GM21529 (cell line): ENCODE measurements around the gene TCF4.

ENCODE experiments used
- ATAC-seq: cut with Tn5 transposase; IDR thresholded peaks from one replicate; pipeline ENCODE4 v1.9.1; 2021; ENCODE audit not compliant: unreplicated experiment

Gene TCF4

DNA sequence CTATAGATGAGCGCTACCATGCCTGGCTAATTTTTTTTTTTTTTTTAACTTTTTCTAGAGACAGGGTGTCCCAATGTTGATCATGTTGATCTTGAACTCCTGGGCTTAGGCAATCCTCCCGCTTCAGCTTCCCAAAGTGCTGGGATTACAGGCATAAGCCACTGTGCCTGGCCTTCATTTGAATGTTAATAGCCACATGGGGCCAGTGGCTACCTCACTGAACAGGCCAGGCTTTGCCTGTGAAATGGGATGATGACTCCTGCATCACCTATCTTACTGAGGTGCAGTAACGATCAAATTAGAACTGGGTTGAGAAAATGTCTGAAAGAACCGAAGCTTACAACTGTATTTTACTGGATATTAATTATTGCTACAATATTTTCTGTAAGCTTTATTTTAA, 278.7 kb downstream of the TCF4 start:
- ATAC-seq, result no peak

- peak; percentile 54 for ATAC-seq
These were observed 280.5 kb downstream of the TCF4 start for GRCh38 chr18:55307505-55307904.

- ATAC-seq, result no peak
These were observed 281.5 kb downstream of the TCF4 start for GRCh38 chr18:55306359-55307024.

DNA sequence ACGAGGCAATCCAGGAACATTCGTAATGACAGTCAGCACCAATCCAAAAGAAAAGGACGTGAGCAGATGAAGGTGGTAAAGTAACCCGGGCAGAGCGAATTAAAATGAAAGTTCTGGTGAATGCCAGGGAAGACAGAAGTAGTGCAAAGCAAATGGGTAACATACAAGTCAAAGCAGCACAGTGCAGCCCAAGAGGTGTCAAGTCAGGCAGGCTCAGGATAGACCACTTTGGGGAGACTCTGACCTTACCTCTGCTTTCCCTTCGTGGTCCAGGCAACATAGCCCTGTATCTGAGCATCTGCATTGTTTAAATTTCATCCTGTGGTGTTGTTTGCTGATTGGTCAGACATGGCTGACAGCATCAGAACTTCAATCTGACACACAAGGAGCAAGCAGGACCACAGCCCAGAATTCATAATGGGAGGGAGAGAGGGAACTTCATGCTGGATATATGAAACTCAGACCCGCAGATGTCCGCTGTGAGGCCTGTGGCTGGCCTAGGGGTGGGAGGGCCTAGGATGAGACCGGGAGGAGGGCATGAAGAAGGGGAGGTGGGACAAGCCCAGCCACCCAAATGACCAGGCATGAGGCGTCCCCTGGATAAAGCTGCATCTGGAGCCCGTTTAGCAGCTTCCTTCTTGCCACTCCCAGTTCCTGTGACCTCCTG, 285.7 kb downstream of the TCF4 start:
- no peak for ATAC-seq

GRCh38 chr18:55301824-55302166, 286.2 kb downstream of the TCF4 start:
- ATAC-seq, result no peak

GRCh38 chr18:55300936-55301531, 287.0 kb downstream of the TCF4 start:
- no peak for ATAC-seq

DNA sequence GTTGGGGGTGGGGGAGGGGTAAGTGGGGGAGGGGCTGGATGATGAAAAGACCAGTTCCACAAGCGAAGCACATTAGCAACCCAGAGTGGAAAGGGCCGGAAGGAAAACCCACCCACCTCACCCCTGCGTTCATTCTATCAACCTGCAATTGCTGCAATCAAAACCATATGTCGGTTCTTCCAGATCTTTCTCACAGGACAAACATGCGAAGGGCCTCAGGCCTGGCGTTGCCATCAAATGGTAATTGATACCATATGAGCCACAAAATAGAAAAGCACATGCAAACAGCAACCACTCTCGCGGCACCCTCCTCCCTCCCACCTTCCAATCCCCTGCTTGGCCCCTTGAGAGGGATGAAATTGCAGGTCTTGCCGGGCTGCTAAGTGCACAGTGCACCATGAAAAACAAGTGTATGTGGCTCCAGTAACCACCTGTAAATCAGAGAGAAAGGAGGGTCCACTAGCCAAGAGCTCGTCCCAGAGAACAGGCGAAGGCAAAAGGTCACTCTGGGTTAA, 287.5 kb downstream of the TCF4 start:
- ATAC-seq, result no peak

DNA sequence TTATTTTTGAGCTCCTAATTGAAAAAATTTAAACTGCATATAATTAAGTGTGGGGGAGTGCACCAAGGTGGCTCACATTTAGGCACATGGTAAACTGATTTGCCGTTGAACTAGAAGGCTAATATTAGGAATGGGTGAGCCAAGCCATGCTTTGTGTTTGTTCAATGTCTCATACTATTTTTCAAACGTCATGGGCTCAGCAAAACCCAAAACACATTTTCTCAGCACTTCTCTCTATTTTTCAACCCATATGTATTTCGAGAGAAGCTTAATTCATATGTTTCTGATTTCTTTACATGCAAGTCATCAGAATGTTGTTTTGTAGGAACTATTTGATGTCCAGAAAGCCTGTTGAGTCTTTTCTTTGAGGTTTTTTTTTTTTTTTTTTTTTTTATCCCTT, 291.2 kb downstream of the TCF4 start:
- no peak for ATAC-seq

- ATAC-seq, result no peak
These were observed 291.9 kb downstream of the TCF4 start for GRCh38 chr18:55296115-55296514.

GRCh38 chr18:55290898-55291297, 297.1 kb downstream of the TCF4 start:
- ATAC-seq, result no peak

- peak; percentile 55 for ATAC-seq
These were observed 298.2 kb downstream of the TCF4 start for GRCh38 chr18:55289775-55290174.

- ATAC-seq, result no peak
These were observed 298.9 kb downstream of the TCF4 start for GRCh38 chr18:55289048-55289447.

DNA sequence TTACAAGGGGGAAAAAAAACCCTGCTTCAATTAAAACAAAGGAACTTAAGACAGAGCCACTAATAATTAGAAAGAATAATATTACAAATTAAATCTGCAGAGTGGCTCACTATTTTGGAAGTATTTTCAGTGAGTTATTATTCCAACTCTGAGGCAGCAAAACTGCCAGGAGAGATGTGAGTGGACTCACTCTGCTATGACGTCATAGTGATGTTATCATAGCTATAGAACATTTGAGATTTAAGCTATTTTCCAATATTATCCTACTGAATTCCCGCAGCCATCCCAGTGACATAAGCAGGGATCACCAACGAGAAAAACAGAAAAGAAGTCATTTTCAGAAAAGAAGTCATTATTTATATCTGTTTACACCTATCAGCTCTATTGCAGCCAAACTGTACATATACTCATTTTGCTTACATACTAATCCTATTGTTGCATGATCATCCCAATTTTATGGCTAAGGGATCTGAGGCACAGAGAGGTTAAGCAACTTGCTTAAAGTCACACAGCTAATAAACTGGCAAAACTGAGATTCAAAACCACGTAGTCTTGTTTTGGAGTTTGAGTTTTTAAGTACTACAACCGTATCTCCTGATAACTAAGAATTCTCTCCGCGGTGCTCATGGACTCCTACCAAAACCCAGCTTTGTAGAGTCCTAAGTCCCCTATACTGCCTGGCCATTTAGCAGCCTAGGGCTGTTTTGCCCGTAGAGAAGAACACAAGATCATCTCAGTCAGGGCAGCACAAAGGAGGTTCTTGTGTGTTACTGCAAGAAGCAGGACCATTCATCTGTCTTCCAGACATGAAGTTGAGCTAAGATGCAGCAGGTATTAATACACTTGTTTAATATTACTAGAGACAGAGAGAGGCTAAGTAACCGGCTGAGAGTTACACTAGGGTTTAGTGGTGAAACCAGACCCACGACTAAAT, 299.8 kb downstream of the TCF4 start:
- no peak for ATAC-seq

DNA sequence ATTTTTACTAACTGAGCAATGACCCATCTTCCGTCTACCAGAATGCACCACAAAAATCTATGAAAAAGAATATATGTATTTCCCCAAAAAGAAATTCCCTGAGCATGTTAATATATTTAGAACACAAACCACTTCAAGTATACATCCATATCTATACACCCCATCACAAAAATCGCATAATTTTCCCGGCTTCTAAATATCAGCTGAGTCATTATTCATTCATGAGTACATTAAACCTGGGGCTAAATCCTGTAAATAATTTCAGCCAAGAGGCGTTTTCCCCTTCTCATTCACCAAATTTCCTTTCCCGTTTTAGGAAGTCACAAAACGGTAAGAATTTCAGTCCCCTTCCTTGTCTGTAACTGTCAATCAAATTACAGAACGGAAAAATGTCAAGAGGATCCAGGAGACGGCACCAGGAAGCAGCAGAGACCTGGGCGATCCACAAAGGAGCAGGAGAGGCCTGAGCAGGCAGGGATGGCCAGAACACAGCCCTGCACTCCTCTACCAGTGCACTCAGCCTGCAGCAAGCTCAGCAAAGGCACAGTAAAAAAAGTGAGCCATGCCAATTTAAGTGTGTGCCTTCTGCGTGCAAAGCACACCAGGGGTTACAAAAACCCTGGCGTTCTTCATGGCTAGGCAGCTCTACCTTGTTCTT, 300.7 kb downstream of the TCF4 start:
- no peak for ATAC-seq

- ATAC-seq, result no peak
These were observed 301.7 kb downstream of the TCF4 start for GRCh38 chr18:55286257-55286825.

- no peak for ATAC-seq
These were observed 303.4 kb downstream of the TCF4 start for GRCh38 chr18:55284614-55285013.

- ATAC-seq, result peak; percentile 59
These were observed 304.7 kb downstream of the TCF4 start for GRCh38 chr18:55283309-55283708.

DNA sequence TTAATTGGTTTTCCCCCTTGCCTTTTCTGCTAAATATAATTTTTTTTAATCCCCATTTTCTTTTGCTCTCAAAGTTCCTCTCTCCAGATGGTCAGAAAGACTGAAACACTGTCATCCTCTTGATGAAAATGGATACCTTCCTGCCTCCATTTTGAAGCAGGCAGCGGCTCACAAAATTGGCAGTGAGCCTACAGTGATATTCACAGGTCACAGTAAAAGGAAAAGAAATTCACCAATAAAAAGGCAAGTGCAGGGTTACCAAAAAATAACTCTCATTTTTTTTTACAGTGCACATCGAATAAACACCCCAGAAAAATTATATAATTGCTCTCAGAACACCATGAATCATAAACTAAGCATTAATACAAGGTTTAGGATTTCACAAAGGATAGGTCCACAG, 307.5 kb downstream of the TCF4 start:
- ATAC-seq, result no peak

GRCh38 chr18:55275039-55275901, 312.7 kb downstream of the TCF4 start:
- no peak for ATAC-seq
